Astrocyte (in vitro differentiated cells and primary cell): ENCODE results near the gene KCNJ5. TPM values are rescaled to one million over a fixed set of nuclear protein-coding genes. Genes with fewer than 3 reads are reported as not detected.

Experiments
- DNase-seq: peaks from one replicate; pipeline ENCODE4 v3.0.0-alpha.2; 2010; ENCODE audit warnings: low read depth
- FAIRE-seq: peaks from 2 replicates; lab custom pipeline; 2011; peaks lifted over from hg19 to GRCh38; lab: Jason Lieb, UNC
- H2AFZ ChIP-seq: 2 replicates; pipeline ENCODE4 v1.6.0; 2012; ENCODE audit warnings: low read depth, low read length, inconsistent platforms
- H3K27ac ChIP-seq: 2 replicates; pipeline ENCODE4 v1.5.1; 2011; ENCODE audit warnings: low read depth, low read length, inconsistent platforms
- H3K27me3 ChIP-seq: 2 replicates; pipeline ENCODE4 v1.6.0; 2011; ENCODE audit warnings: low read length, inconsistent platforms; ENCODE audit not compliant: insufficient read depth
- H3K36me3 ChIP-seq: 2 replicates; pipeline ENCODE4 v1.5.1; 2011; ENCODE audit warnings: low read length, inconsistent platforms; ENCODE audit not compliant: insufficient read depth
- H3K4me1 ChIP-seq: 2 replicates; pipeline ENCODE4 v1.5.1; 2011; ENCODE audit warnings: low read length, inconsistent platforms; ENCODE audit not compliant: insufficient read depth
- H3K4me2 ChIP-seq: 2 replicates; pipeline ENCODE4 v1.6.0; 2012; ENCODE audit warnings: low read length, inconsistent platforms
- H3K4me3 ChIP-seq: 2 replicates; pipeline ENCODE4 v1.5.1; 2011; ENCODE audit warnings: low read depth, mild to moderate bottlenecking, low read length, inconsistent platforms; ENCODE audit not compliant: insufficient read depth
- H3K79me2 ChIP-seq: 2 replicates; pipeline ENCODE4 v1.6.0; 2012; ENCODE audit warnings: mild to moderate bottlenecking, low read length, inconsistent platforms; ENCODE audit not compliant: insufficient read depth
- H3K9ac ChIP-seq: 2 replicates; pipeline ENCODE4 v1.6.0; 2012; ENCODE audit warnings: mild to moderate bottlenecking, low read length, inconsistent platforms
- H3K9me3 ChIP-seq: 2 replicates; pipeline ENCODE4 v1.5.1; 2012; ENCODE audit warnings: low read depth, mild to moderate bottlenecking, low read length, inconsistent platforms; ENCODE audit not compliant: insufficient read depth
- H4K20me1 ChIP-seq: 2 replicates; pipeline ENCODE4 v1.6.0; 2012; ENCODE audit warnings: low read length, inconsistent platforms; ENCODE audit not compliant: insufficient read depth
- H3K27ac Mint-ChIP-seq: one replicate; pipeline ENCODE4 v1.8.0; 2021; ENCODE audit warnings: mild to moderate bottlenecking, mixed read lengths; ENCODE audit not compliant: unreplicated experiment
- H3K27me3 Mint-ChIP-seq: one replicate; pipeline ENCODE4 v1.8.0; 2021; ENCODE audit warnings: low read depth, mixed read lengths; ENCODE audit not compliant: unreplicated experiment
- H3K36me3 Mint-ChIP-seq: one replicate; pipeline ENCODE4 v1.8.0; 2021; ENCODE audit warnings: low read depth, mixed read lengths; ENCODE audit not compliant: unreplicated experiment
- H3K4me1 Mint-ChIP-seq: one replicate; pipeline ENCODE4 v1.8.0; 2021; ENCODE audit warnings: low read depth, mixed read lengths; ENCODE audit not compliant: unreplicated experiment
- H3K4me3 Mint-ChIP-seq: one replicate; pipeline ENCODE4 v1.8.0; 2021; ENCODE audit warnings: mild to moderate bottlenecking, moderate library complexity, mixed read lengths; ENCODE audit not compliant: unreplicated experiment
- H3K9me3 Mint-ChIP-seq: one replicate; pipeline ENCODE4 v1.8.0; 2021; ENCODE audit warnings: mild to moderate bottlenecking, mixed read lengths; ENCODE audit not compliant: unreplicated experiment
- CTCF ChIP-seq: IDR thresholded peaks from 2 replicates; pipeline ENCODE4 v1.5.1; 2011; ENCODE audit warnings: low read depth, mild to moderate bottlenecking, inconsistent platforms, low read length, moderate library complexity; ENCODE audit not compliant: insufficient read depth
- EZH2 ChIP-seq: IDR thresholded peaks from 2 replicates; pipeline ENCODE4 v1.6.1; 2012; ENCODE audit warnings: mild to moderate bottlenecking, low read length, inconsistent platforms; ENCODE audit not compliant: insufficient read depth
- total RNA-seq: library from RNA; stranded (reverse); gene quantifications from 2 replicates; pipeline ENCODE4 v1.2.1, GENCODE V29; 2021

The KCNJ5 gene
- total RNA-seq, 1 donor from 2014 or later = 1.4 TPM

GRCh38 chr11:128903248-128904061, 12.3 kb downstream of the KCNJ5 start:
- Histone ChIP-seq H3K27ac (peak overlapping the region; percentile 3), H3K79me2 (no peaks in the 10 kb centered on the region), H3K9ac (peak overlapping the region; percentile 4), H3K27me3 (no peaks in the 10 kb centered on the region), H4K20me1 (no peaks in the 10 kb centered on the region), H3K4me3 (no peak overlapping the region), H3K4me1 (peaks cover 29% of the 10 kb centered on the region), H2AFZ (no peak overlapping the region), H3K36me3 (no peaks in the 10 kb centered on the region), H3K4me2 (peak overlapping the region; percentile 82), H3K9me3 (no peaks in the 10 kb centered on the region)
- TF ChIP-seq CTCF = no peak
- TF ChIP-seq EZH2 = no peak
- peak overlapping the region; percentile 81 for H3K27ac Mint-ChIP-seq
- peaks cover 3% of the 10 kb centered on the region for H3K36me3 Mint-ChIP-seq
- H3K4me1 Mint-ChIP-seq = peaks cover 43% of the 10 kb centered on the region
- peak overlapping the region; percentile 48 for H3K4me3 Mint-ChIP-seq
- FAIRE-seq (peak; percentile 45), DNase-seq (peak; percentile 85)
- H3K9me3 Mint-ChIP-seq = no peaks in the 10 kb centered on the region
- H3K27me3 Mint-ChIP-seq = peaks cover 19% of the 10 kb centered on the region

GRCh38 chr11:128904303-128904655, 13.1 kb downstream of the KCNJ5 start:
- TF ChIP-seq CTCF = no peak
- no peak for TF ChIP-seq EZH2
- Mint-ChIP-seq H3K27ac (peak overlapping the region; percentile 81), H3K36me3 (peaks cover 2% of the 10 kb centered on the region), H3K4me3 (peak overlapping the region; percentile 48), H3K9me3 (no peaks in the 10 kb centered on the region), H3K27me3 (peaks cover 14% of the 10 kb centered on the region), H3K4me1 (peaks cover 51% of the 10 kb centered on the region)
- H3K4me1 ChIP-seq = peaks cover 37% of the 10 kb centered on the region
- no peak overlapping the region for H2AFZ ChIP-seq
- peak overlapping the region; percentile 82 for H3K4me2 ChIP-seq
- no peaks in the 10 kb centered on the region for H3K79me2 ChIP-seq
- no peaks in the 10 kb centered on the region for H3K36me3 ChIP-seq
- DNase-seq = no peak
- no peak overlapping the region for H3K4me3 ChIP-seq
- H4K20me1 ChIP-seq = no peaks in the 10 kb centered on the region
- H3K27me3 ChIP-seq = no peaks in the 10 kb centered on the region
- H3K9me3 ChIP-seq = no peaks in the 10 kb centered on the region
- H3K9ac ChIP-seq = peak overlapping the region; percentile 4
- FAIRE-seq = no peak
- no peak overlapping the region for H3K27ac ChIP-seq

- TF ChIP-seq EZH2 (no peak), CTCF (no peak)
- H3K4me1 Mint-ChIP-seq = peaks cover 57% of the 10 kb centered on the region
- Histone ChIP-seq H3K4me2 (peak overlapping the region; percentile 82), H3K27me3 (no peaks in the 10 kb centered on the region), H2AFZ (peak overlapping the region; percentile 38), H3K9me3 (no peaks in the 10 kb centered on the region), H3K4me1 (peaks cover 37% of the 10 kb centered on the region), H3K4me3 (no peak overlapping the region), H3K27ac (no peak overlapping the region), H3K79me2 (no peaks in the 10 kb centered on the region), H3K9ac (peak overlapping the region; percentile 52), H4K20me1 (no peaks in the 10 kb centered on the region), H3K36me3 (no peaks in the 10 kb centered on the region)
- H3K4me3 Mint-ChIP-seq = peak overlapping the region; percentile 48
- H3K27me3 Mint-ChIP-seq = peaks cover 14% of the 10 kb centered on the region
- FAIRE-seq = no peak
- no peaks in the 10 kb centered on the region for H3K9me3 Mint-ChIP-seq
- peaks cover 2% of the 10 kb centered on the region for H3K36me3 Mint-ChIP-seq
- DNase-seq = peak; percentile 65
- H3K27ac Mint-ChIP-seq = peak overlapping the region; percentile 81
Observed at GRCh38 chr11:128904656-128905344, 13.6 kb downstream of the KCNJ5 start.
